Activated CD8-positive, alpha-beta memory T cell treated with anti-CD3 and anti-CD28 coated beads, Interleukin-2, amount 10 ng/mL, durations not matched to agents 7 days and 5 days (primary cell): Measurements from ENCODE around the gene CSF2RB. TPM values are rescaled to one million over a fixed set of nuclear protein-coding genes. Genes with fewer than 3 reads are reported as not detected.

Experiments
- total RNA-seq, 2 experiments: library from RNA; stranded (reverse); gene quantifications; one replicate each; pipeline ENCODE4 v1.2.3, GENCODE V29; 2021

The CSF2RB gene
- total RNA-seq, 2 experiments from 2014 or later, result 3.0 to 26.9 TPM

Other genes with a start within 250 kb of the CSF2RB start
- not detected for gene CACNG2, start 209.9 kb upstream of the CSF2RB start, total RNA-seq
- gene IFT27, start 137.5 kb upstream of the CSF2RB start, total RNA-seq, result 10 to 100 TPM; 30.3 to 33.7 TPM
- gene PVALB, start 96.6 kb upstream of the CSF2RB start, total RNA-seq, result not detected
- gene NCF4, start 52.6 kb upstream of the CSF2RB start, total RNA-seq, result 10 to 100 TPM; 59.7 to 77.9 TPM
- gene TST, start 105.8 kb downstream of the CSF2RB start, total RNA-seq, result 10 to 100 TPM; 11.2 to 29.3 TPM
- 10 to 100 TPM; 42.3 to 61.0 TPM for gene MPST, start 106.1 kb downstream of the CSF2RB start, total RNA-seq
- gene KCTD17, start 138.1 kb downstream of the CSF2RB start, total RNA-seq, result 10 to 100 TPM; 47.7 to 53.4 TPM
- 1 to 10 TPM; 1.3 to 3.3 TPM for gene TMPRSS6, start 196.1 kb downstream of the CSF2RB start, total RNA-seq
- gene IL2RB, start 236.3 kb downstream of the CSF2RB start, total RNA-seq, result 100 to 1,000 TPM; 376 to 468 TPM